Epithelial cell of proximal tubule (primary cell): ENCODE data around the gene BTNL3. TPM values are rescaled to one million over a fixed set of nuclear protein-coding genes. Genes with fewer than 3 reads are reported as not detected.
"Not testable (repeated sequence)": the region's sequence is repeated elsewhere in the genome, so short reads cannot be mapped to it uniquely, and the experiment has no call there.

ENCODE experiments used
- DNase-seq: peaks from one replicate; pipeline ENCODE4 v3.0.0-alpha.2; 2011; ENCODE audit warnings: low read depth
- H3K4me3 ChIP-seq: 2 replicates; pipeline ENCODE4 v1.5.1; 2011; ENCODE audit warnings: low read depth, mild to moderate bottlenecking, low read length
- total RNA-seq: library from RNA; depleted of rRNA; stranded (reverse); fragments of >200 nt; gene quantifications from 2 replicates; pipeline ENCODE4 v1.2.3, GENCODE V29; 2015
- TF ChIP-seq, protein P1 (sequence below): conservative IDR thresholded peaks from 2 replicates; pipeline ENCODE4 v1.5.1; 2012; ENCODE audit warnings: low read depth, mild to moderate bottlenecking, low read length

The BTNL3 gene
- total RNA-seq, 1 donor from 2014 or later: not detected

DNA sequence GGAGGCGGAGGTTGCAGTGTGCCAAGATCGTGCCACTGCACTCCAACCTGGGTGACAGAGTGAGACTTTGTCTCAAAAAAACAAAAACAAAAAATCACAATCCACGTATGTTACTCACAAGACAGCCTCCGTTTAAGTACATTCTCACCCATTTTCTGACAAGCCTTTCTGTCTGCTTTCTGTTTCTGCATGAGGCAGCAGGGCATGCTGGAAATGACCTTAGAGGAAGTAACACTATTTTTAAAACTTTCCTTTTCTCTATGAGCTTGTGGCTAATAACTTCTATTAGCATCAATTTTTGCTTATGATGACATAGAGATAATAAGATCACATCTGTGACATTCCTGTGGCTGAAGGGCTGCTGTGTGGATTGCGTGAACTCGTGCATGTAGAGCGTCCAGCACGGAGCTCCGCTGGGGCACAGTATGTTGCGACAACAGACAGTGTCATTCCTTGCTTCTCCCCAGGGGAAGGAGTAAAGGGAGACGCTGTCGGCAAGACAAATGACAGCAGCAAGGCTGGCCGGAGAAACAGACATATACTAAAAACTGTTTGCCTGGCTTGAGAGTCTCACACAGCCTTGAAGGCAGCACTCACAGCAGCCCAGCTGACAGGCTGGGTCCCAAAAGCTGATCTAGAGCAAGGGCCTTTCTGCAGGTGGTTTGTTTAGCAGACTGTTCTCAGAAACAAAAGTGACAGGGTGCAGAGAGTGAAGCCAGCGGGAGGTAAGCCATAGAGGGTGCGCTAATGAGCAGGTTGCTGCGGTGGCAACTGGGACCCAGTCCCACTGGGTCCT is 1.6 kb downstream of the BTNL3 start:
- TF ChIP-seq, protein P1, sequence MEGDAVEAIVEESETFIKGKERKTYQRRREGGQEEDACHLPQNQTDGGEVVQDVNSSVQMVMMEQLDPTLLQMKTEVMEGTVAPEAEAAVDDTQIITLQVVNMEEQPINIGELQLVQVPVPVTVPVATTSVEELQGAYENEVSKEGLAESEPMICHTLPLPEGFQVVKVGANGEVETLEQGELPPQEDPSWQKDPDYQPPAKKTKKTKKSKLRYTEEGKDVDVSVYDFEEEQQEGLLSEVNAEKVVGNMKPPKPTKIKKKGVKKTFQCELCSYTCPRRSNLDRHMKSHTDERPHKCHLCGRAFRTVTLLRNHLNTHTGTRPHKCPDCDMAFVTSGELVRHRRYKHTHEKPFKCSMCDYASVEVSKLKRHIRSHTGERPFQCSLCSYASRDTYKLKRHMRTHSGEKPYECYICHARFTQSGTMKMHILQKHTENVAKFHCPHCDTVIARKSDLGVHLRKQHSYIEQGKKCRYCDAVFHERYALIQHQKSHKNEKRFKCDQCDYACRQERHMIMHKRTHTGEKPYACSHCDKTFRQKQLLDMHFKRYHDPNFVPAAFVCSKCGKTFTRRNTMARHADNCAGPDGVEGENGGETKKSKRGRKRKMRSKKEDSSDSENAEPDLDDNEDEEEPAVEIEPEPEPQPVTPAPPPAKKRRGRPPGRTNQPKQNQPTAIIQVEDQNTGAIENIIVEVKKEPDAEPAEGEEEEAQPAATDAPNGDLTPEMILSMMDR: no peak
- H3K4me3 ChIP-seq: no peak overlapping the region
- no peak for DNase-seq

DNA sequence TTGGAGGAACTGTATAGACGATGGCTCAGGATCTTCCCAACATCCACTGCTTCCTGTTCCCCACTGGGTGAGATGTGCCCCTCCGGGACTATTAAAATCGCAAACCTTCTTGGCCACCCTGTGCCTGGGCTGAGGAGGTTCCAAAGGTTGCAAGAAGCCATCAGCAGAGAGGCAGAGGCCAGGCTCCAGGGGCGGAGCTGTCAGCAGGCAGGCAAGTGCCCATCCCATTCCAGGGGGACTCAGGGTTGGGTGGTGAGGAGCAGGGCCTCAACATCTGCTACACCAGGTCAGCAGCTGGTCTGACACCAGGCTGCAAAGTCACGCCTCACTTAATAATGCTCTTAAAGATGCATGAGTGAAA is 2.2 kb downstream of the BTNL3 start:
- TF ChIP-seq, protein P1: no peak
- no peak overlapping the region for H3K4me3 ChIP-seq
- no peak for DNase-seq

GRCh38 chr5:181001947-181002346 is 13.3 kb downstream of the BTNL3 start:
- no peak for DNase-seq
- H3K4me3 ChIP-seq: no peak overlapping the region
- TF ChIP-seq, protein P1: no peak

- DNase-seq: no peak
- no peak overlapping the region for H3K4me3 ChIP-seq
- TF ChIP-seq, protein P1: no peak
Measured at GRCh38 chr5:181005791-181006190, 17.1 kb downstream of the BTNL3 start.

DNA sequence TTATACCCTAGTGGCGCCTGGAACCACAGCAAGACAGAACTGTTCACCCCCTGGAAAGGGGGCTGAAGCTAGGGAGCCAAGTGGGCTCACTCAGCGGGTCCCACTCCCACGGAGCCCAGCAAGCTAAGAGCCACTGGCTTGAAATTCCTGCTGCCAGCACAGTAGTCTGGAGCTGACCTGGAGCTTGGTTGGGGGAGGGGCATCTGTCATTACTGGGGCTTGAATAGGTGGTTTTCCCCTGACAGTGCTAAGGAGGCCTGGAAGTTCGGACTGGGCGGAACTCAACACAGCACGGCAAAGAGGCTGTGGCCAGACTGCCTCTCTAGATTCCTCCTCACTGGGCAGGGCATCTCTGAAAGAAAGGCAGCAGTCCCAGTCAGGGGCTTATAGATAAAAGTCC is 19.5 kb downstream of the BTNL3 start:
- no peak for DNase-seq
- TF ChIP-seq, protein P1: no peak
- H3K4me3 ChIP-seq: no peak overlapping the region

DNA sequence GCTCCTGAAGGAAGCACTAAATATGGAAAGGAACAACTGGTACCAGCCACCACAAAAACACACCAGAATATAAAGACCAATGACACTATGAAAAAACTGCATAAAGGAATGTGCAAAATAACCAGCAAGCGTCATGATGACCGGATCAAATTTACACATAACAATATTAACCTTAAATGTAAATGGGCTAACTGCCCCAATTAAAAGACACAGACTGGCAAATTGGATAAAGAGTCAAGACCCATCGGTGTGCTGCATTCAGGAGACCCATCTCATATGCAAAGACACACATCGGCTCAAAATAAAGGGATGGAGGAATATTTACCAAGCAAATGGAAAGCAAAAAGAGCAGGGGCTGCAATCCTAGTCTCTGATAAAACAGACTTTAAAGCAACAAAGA is 21.4 kb downstream of the BTNL3 start:
- DNase-seq, H3K4me3 ChIP-seq: not testable (repeated sequence)

GRCh38 chr5:181014654-181015053 is 26.0 kb downstream of the BTNL3 start:
- DNase-seq, H3K4me3 ChIP-seq: not testable (repeated sequence)

DNA sequence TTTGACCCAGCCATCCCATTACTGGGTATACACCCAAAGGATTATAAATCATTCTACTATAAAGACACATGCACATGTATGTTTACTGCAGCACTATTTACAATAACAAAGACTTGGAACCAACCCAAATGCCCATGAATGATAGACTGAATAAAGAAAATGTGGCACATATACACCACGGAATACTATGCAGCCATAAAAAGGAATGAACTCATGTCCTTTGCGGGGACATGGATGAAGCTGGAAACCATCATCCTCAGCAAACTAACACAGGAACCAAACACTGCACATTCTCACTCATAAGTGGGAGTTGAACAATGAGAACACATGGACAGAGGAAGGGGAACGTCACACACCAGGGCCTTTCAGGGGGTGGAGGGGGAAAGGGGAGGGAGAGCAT is 28.8 kb downstream of the BTNL3 start:
- DNase-seq, H3K4me3 ChIP-seq: not testable (repeated sequence)
